KMS-11 (cell line): ENCODE data around the gene AKNA.

Experiments
- H2AFZ ChIP-seq: fragments of 200-600 bp; sonication (generic); 2 replicates; pipeline ENCODE4 v1.6.1; 2016; ENCODE audit warnings: antibody characterized with exemption, mixed run types, low read depth
- H3K27ac ChIP-seq: fragments of 200-600 bp; sonication (generic); 2 replicates; pipeline ENCODE4 v1.6.1; 2016; ENCODE audit warnings: mild to moderate bottlenecking, mixed run types
- H3K27me3 ChIP-seq: fragments of 200-600 bp; sonication (generic); 2 replicates; pipeline ENCODE4 v1.6.1; 2017; ENCODE audit warnings: mild to moderate bottlenecking, low read depth, mixed run types, moderate library complexity; ENCODE audit not compliant: insufficient read depth
- H3K36me3 ChIP-seq: fragments of 200-600 bp; sonication (generic); 2 replicates; pipeline ENCODE4 v1.6.1; 2017; ENCODE audit warnings: mild to moderate bottlenecking, mixed run types; ENCODE audit not compliant: insufficient read depth
- H3K4me1 ChIP-seq: fragments of 200-600 bp; sonication (generic); 2 replicates; pipeline ENCODE4 v1.6.1; 2016; ENCODE audit warnings: mild to moderate bottlenecking, low read depth, mixed run types; ENCODE audit not compliant: poor library complexity, severe bottlenecking
- H3K4me2 ChIP-seq: fragments of 200-600 bp; sonication (generic); 2 replicates; pipeline ENCODE4 v1.7.0; 2016; ENCODE audit warnings: mild to moderate bottlenecking, mixed run types
- H3K4me3 ChIP-seq: fragments of 200-600 bp; sonication (generic); IDR thresholded peaks from 2 replicates; pipeline ENCODE4 v1.6.1; 2017; ENCODE audit warnings: low read depth, low read length, mixed read lengths; ENCODE audit not compliant: insufficient read depth
- H3K79me2 ChIP-seq: fragments of 200-600 bp; sonication (generic); 2 replicates; pipeline ENCODE4 v1.6.1; 2016; ENCODE audit warnings: low read depth, mixed run types; ENCODE audit not compliant: insufficient read depth
- H3K9ac ChIP-seq: fragments of 200-600 bp; sonication (generic); 2 replicates; pipeline ENCODE4 v1.6.1; 2016; ENCODE audit warnings: mild to moderate bottlenecking, mixed run types
- H4K20me1 ChIP-seq: fragments of 200-600 bp; sonication (generic); 2 replicates; pipeline ENCODE4 v1.6.1; 2016; ENCODE audit warnings: mild to moderate bottlenecking, mixed run types; ENCODE audit not compliant: insufficient read depth
- TF ChIP-seq, protein P1 (sequence below): fragments of 200-600 bp; sonication (generic); conservative IDR thresholded peaks from 2 replicates; pipeline ENCODE4 v1.6.1; 2017; ENCODE audit warnings: low read depth, mild to moderate bottlenecking, antibody characterized with exemption, low read length, moderate library complexity, mixed read lengths

AKNA gene

GRCh38 chr9:114430457-114430856 lies 42.7 kb upstream of the AKNA start:
- no peaks in the 10 kb centered on the region for H3K4me1 ChIP-seq
- no peaks in the 10 kb centered on the region for H3K36me3 ChIP-seq
- H3K27ac ChIP-seq = no peak overlapping the region
- H3K4me2 ChIP-seq = no peak overlapping the region
- 0 out of 2 replicates have a peak, but pooled peaks cover 4% of the 10 kb centered on the region for H4K20me1 ChIP-seq
- H3K9ac ChIP-seq = no peak overlapping the region
- no peaks in the 10 kb centered on the region for H3K79me2 ChIP-seq
- no peak overlapping the region for H2AFZ ChIP-seq
- TF ChIP-seq, protein P1, sequence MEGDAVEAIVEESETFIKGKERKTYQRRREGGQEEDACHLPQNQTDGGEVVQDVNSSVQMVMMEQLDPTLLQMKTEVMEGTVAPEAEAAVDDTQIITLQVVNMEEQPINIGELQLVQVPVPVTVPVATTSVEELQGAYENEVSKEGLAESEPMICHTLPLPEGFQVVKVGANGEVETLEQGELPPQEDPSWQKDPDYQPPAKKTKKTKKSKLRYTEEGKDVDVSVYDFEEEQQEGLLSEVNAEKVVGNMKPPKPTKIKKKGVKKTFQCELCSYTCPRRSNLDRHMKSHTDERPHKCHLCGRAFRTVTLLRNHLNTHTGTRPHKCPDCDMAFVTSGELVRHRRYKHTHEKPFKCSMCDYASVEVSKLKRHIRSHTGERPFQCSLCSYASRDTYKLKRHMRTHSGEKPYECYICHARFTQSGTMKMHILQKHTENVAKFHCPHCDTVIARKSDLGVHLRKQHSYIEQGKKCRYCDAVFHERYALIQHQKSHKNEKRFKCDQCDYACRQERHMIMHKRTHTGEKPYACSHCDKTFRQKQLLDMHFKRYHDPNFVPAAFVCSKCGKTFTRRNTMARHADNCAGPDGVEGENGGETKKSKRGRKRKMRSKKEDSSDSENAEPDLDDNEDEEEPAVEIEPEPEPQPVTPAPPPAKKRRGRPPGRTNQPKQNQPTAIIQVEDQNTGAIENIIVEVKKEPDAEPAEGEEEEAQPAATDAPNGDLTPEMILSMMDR = no peak
- no peak overlapping the region for H3K4me3 ChIP-seq
- H3K27me3 ChIP-seq = no peaks in the 10 kb centered on the region

- Histone ChIP-seq H3K4me1 (no peaks in the 10 kb centered on the region), H3K9ac (no peak overlapping the region), H3K27me3 (no peaks in the 10 kb centered on the region), H3K4me3 (no peak overlapping the region), H3K79me2 (no peaks in the 10 kb centered on the region), H3K27ac (no peak overlapping the region), H4K20me1 (0 out of 2 replicates have a peak, but pooled peaks cover 4% of the 10 kb centered on the region), H2AFZ (no peak overlapping the region), H3K36me3 (no peaks in the 10 kb centered on the region), H3K4me2 (no peak overlapping the region)
- TF ChIP-seq, protein P1 = no peak
These were observed 41.7 kb upstream of the AKNA start for GRCh38 chr9:114429488-114429887.

GRCh38 chr9:114428466-114428865 lies 40.7 kb upstream of the AKNA start:
- H3K27ac ChIP-seq = no peak overlapping the region
- H3K79me2 ChIP-seq = no peaks in the 10 kb centered on the region
- H4K20me1 ChIP-seq = 0 out of 2 replicates have a peak, but pooled peaks cover 4% of the 10 kb centered on the region
- no peak overlapping the region for H3K9ac ChIP-seq
- no peak overlapping the region for H2AFZ ChIP-seq
- no peak overlapping the region for H3K4me3 ChIP-seq
- no peaks in the 10 kb centered on the region; the same call in 1 of the 2 replicates for H3K36me3 ChIP-seq
- H3K27me3 ChIP-seq = no peaks in the 10 kb centered on the region
- H3K4me2 ChIP-seq = no peak overlapping the region
- H3K4me1 ChIP-seq = no peaks in the 10 kb centered on the region
- TF ChIP-seq, protein P1 = no peak

- Histone ChIP-seq H3K27ac (no peak overlapping the region), H4K20me1 (0 out of 2 replicates have a peak, but pooled peaks cover 4% of the 10 kb centered on the region), H3K27me3 (no peaks in the 10 kb centered on the region)
These were observed 39.9 kb upstream of the AKNA start for GRCh38 chr9:114427644-114428043.

More at GRCh38 chr9:114427644-114428043, 39.9 kb upstream of the AKNA start:
- Histone ChIP-seq H3K36me3 (no peaks in the 10 kb centered on the region; the same call in 1 of the 2 replicates), H3K4me2 (no peak overlapping the region), H2AFZ (no peak overlapping the region), H3K4me1 (no peaks in the 10 kb centered on the region), H3K9ac (no peak overlapping the region), H3K4me3 (no peak overlapping the region), H3K79me2 (no peaks in the 10 kb centered on the region)
- TF ChIP-seq, protein P1 = no peak
